Kidney (tissue), 14 donors: ENCODE measurements around the gene MPPED1. TPM values are rescaled to one million over a fixed set of nuclear protein-coding genes. Genes with fewer than 3 reads are reported as not detected.
A peak's percentile ranks its signal among the peaks of the same experiment; 100 is the strongest.

Experiments
- DNase-seq, 5 donors: peaks; one replicate each; pipeline ENCODE4 v3.0.0-alpha.2; 2013 to 2020
- FAIRE-seq: peaks from 2 replicates; lab custom pipeline; 2012; peaks lifted over from hg19 to GRCh38; lab: Jason Lieb, UNC
- H3K27ac ChIP-seq, 2 donors: one replicate each; pipeline ENCODE4 v1.7.0; 2013; ENCODE audit warnings: low read depth in 2 of 2, low read length in 2 of 2, inconsistent platforms in 1 of 2
- H3K27me3 ChIP-seq: one replicate; pipeline ENCODE4 v1.7.1; 2013; ENCODE audit warnings: low read length, inconsistent platforms; ENCODE audit not compliant: control insufficient read depth, insufficient read depth
- H3K36me3 ChIP-seq, 3 donors: one replicate each; pipeline versions ENCODE4 v1.7.0 to v1.7.1; 2013; ENCODE audit warnings: low read length in 3 of 3, control low read depth in 1 of 3, inconsistent platforms in 1 of 3; ENCODE audit not compliant: insufficient read depth in 3 of 3, control insufficient read depth in 2 of 3
- H3K4me1 ChIP-seq, 3 donors: one replicate each; pipeline versions ENCODE4 v1.7.0 to v1.7.1; 2013; ENCODE audit warnings: low read length in 3 of 3, inconsistent platforms in 1 of 3, low read depth in 1 of 3; ENCODE audit not compliant: control insufficient read depth in 2 of 3, insufficient read depth in 2 of 3
- H3K4me3 ChIP-seq, 3 donors: one replicate each; pipeline versions ENCODE4 v1.7.0 to v1.8.1; 2013; ENCODE audit warnings: low read length in 3 of 3, control low read depth in 1 of 3, inconsistent platforms in 1 of 3
- H3K9ac ChIP-seq, 3 donors: one replicate each; pipeline versions ENCODE4 v1.7.0 to v1.7.1; 2013; ENCODE audit warnings: low read length in 3 of 3, control low read depth in 1 of 3, inconsistent platforms in 1 of 3
- H3K9me3 ChIP-seq, 3 donors: one replicate each; pipeline versions ENCODE4 v1.7.0 to v1.7.1; 2013; ENCODE audit warnings: low read length in 3 of 3, control low read depth in 1 of 3, inconsistent platforms in 1 of 3; ENCODE audit not compliant: control insufficient read depth in 2 of 3, insufficient read depth in 1 of 3
- intact Hi-C: fragments of 100-400 bp; cut with DNase I; formaldehyde crosslinking; loops from one replicate; pipeline ENCODE4 v1.11.1; 2022
- polyA plus RNA-seq: library from polyadenylated mRNA; stranded (reverse); fragments of 350-450 nt; fragmentation: Illumina TruSeq; extraction: RNeasy Lipid Tissue Mini Kit (QIAGEN cat#74804); gene quantifications from one replicate; pipeline ENCODE4 v1.2.3, GENCODE V29; 2014; ENCODE audit warnings: low read depth, low replicate concordance; ENCODE audit not compliant: insufficient read depth
- total RNA-seq: library from RNA; stranded (reverse); fragmentation: NEBNext Ultra II Directional; extraction: Animal tissue kit (Norgen Biotek cat#: 25700); gene quantifications from one replicate; pipeline ENCODE4 v1.2.1, GENCODE V29; 2021
- TF ChIP-seq, protein P1 (sequence below): IDR thresholded peaks from 3 replicates; pipeline ENCODE4 v1.5.1; 2012; ENCODE audit warnings: mild to moderate bottlenecking, moderate library complexity, borderline replicate concordance; ENCODE audit not compliant: insufficient read depth; ENCODE audit errors: extremely low read depth
- donor health status: control.
- donor health status: control.
- donor health status: control.
- donor health status: control.
- donor health status: control.
- donor health status: DM: yes; HTN: yes; CAD: no.
- donor health status: Normal renal cell carcinoma (clear cell type).

Gene MPPED1
- total and polyA plus RNA-seq, 2 donors from 2014 or later: not detected

DNA sequence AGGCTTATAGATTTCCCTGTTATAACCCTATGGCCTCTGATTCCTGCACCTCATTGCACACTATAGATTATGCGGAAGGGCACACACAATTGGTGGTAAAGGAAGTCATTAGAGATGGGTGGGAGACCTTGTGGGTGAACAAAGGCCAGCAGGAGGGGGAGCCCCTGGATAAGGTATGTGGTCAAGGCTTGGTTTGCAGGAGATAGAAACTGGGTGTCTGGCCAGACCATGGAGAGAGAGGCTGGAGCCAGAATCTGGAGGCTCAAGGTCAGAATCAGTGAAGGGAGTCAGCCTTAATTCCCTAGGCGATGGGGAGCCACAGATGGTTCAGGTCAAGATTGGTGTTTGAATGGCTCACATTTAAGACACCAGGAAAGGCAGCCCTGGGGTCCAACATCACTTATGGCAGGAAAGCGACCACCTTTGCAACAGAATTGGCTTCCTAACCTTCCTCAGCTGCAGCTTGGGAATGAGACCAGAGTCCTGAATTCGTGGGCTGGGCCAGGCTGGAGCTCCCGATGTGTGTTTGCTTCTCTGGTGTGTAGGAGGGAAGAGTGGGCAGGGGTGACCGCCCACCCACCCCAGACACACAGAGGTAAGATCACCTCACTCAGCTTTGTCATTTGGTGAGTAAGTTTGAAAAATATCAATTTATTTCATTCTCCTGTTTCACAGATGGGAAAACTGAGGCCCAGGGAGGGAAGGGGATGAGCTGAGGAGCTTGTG lies 45.9 kb upstream of the MPPED1 start:
- Histone ChIP-seq H3K4me3 (no peak overlapping the region), H3K9me3 (no peaks in the 10 kb centered on the region), H3K36me3 (no peaks in the 10 kb centered on the region), H3K9ac (no peak overlapping the region), H3K4me1 (no peaks in the 10 kb centered on the region), H3K27ac (no peak overlapping the region), H3K27me3 (no peaks in the 10 kb centered on the region)
- TF ChIP-seq, protein P1, sequence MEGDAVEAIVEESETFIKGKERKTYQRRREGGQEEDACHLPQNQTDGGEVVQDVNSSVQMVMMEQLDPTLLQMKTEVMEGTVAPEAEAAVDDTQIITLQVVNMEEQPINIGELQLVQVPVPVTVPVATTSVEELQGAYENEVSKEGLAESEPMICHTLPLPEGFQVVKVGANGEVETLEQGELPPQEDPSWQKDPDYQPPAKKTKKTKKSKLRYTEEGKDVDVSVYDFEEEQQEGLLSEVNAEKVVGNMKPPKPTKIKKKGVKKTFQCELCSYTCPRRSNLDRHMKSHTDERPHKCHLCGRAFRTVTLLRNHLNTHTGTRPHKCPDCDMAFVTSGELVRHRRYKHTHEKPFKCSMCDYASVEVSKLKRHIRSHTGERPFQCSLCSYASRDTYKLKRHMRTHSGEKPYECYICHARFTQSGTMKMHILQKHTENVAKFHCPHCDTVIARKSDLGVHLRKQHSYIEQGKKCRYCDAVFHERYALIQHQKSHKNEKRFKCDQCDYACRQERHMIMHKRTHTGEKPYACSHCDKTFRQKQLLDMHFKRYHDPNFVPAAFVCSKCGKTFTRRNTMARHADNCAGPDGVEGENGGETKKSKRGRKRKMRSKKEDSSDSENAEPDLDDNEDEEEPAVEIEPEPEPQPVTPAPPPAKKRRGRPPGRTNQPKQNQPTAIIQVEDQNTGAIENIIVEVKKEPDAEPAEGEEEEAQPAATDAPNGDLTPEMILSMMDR: no peak
- no peak for FAIRE-seq
- no peak for DNase-seq
- intact Hi-C loops: no loop called here

DNA sequence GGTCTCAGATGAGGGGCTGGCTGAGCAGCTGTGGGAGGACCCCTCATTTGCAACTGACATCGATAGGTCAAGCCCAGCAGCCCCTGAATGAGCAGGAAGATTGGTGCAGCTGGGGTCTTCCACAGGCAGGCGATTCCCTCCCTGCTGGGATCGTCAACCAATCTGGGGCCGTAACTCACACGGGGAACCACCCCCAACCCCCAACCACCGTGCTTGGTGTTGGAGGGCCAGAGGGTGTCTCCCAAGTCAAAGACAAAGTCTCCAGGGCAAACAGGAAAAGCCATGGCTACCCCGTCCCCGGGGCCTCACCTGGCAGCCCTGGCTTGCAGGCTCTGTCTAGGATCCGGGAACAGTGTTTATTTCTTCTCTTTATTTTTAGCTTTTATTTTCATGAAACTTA lies 41.8 kb upstream of the MPPED1 start:
- intact Hi-C loops: no loop called here
- no peak overlapping the region for H3K27ac ChIP-seq
- no peak overlapping the region for H3K9ac ChIP-seq
- no peak overlapping the region for H3K4me3 ChIP-seq
- no peaks in the 10 kb centered on the region for H3K4me1 ChIP-seq
- no peaks in the 10 kb centered on the region for H3K9me3 ChIP-seq
- DNase-seq (peak in 1 of 5 donors; percentile 27), FAIRE-seq (no peak)
- no peaks in the 10 kb centered on the region for H3K36me3 ChIP-seq
- TF ChIP-seq, protein P1: no peak
- H3K27me3 ChIP-seq: no peaks in the 10 kb centered on the region

DNA sequence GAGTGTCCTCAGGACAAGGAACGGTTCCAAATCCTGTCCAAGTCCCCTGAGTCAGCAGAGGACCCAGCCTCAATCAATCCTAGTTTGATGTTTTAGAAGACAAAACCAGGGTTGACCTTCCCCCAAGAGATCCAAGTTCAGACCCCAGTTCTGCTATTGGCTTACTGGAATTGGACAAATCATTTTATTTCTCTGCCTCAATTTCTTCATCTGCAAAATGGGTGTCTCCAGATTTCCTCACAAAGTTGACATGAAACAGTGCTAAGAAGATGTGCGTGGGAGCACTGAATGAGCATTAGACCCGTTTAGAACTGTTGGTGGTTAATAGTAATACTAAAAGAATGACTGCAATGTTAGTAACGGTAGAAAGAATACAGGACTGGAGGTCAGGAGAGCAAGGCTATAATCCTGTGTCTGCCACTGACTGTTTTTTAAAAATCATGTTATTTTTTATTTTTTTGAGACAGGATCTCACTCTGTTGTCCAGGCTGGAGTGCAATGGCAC lies 35.8 kb upstream of the MPPED1 start:
- peaks cover 5 to 7% (median 6%) of the 10 kb centered on the region in 3 donors for H3K4me1 ChIP-seq
- intact Hi-C loops: no loop called here
- H3K36me3 ChIP-seq: no peaks in the 10 kb centered on the region
- TF ChIP-seq, protein P1: no peak
- no peaks in the 10 kb centered on the region for H3K27me3 ChIP-seq
- no peak overlapping the region for H3K9ac ChIP-seq
- H3K4me3 ChIP-seq: no peak overlapping the region
- FAIRE-seq (no peak), DNase-seq (no peak)
- no peak overlapping the region for H3K27ac ChIP-seq
- H3K9me3 ChIP-seq: no peaks in the 10 kb centered on the region
